Kidney (tissue), 14 donors: ENCODE data around the gene FGGY. TPM values are rescaled to one million over a fixed set of nuclear protein-coding genes. Genes with fewer than 3 reads are reported as not detected.

Source experiments
- DNase-seq, 5 donors: peaks; one replicate each; pipeline ENCODE4 v3.0.0-alpha.2; 2013 to 2020
- FAIRE-seq: peaks from 2 replicates; lab custom pipeline; 2012; peaks lifted over from hg19 to GRCh38; lab: Jason Lieb, UNC
- H3K27ac ChIP-seq, 2 donors: one replicate each; pipeline ENCODE4 v1.7.0; 2013; ENCODE audit warnings: low read depth in 2 of 2, low read length in 2 of 2, inconsistent platforms in 1 of 2
- H3K27me3 ChIP-seq: one replicate; pipeline ENCODE4 v1.7.1; 2013; ENCODE audit warnings: low read length, inconsistent platforms; ENCODE audit not compliant: control insufficient read depth, insufficient read depth
- H3K36me3 ChIP-seq, 3 donors: one replicate each; pipeline versions ENCODE4 v1.7.0 to v1.7.1; 2013; ENCODE audit warnings: low read length in 3 of 3, control low read depth in 1 of 3, inconsistent platforms in 1 of 3; ENCODE audit not compliant: insufficient read depth in 3 of 3, control insufficient read depth in 2 of 3
- H3K4me1 ChIP-seq, 3 donors: one replicate each; pipeline versions ENCODE4 v1.7.0 to v1.7.1; 2013; ENCODE audit warnings: low read length in 3 of 3, inconsistent platforms in 1 of 3, low read depth in 1 of 3; ENCODE audit not compliant: control insufficient read depth in 2 of 3, insufficient read depth in 2 of 3
- H3K4me3 ChIP-seq, 3 donors: one replicate each; pipeline versions ENCODE4 v1.7.0 to v1.8.1; 2013; ENCODE audit warnings: low read length in 3 of 3, control low read depth in 1 of 3, inconsistent platforms in 1 of 3
- H3K9ac ChIP-seq, 3 donors: one replicate each; pipeline versions ENCODE4 v1.7.0 to v1.7.1; 2013; ENCODE audit warnings: low read length in 3 of 3, control low read depth in 1 of 3, inconsistent platforms in 1 of 3
- H3K9me3 ChIP-seq, 3 donors: one replicate each; pipeline versions ENCODE4 v1.7.0 to v1.7.1; 2013; ENCODE audit warnings: low read length in 3 of 3, control low read depth in 1 of 3, inconsistent platforms in 1 of 3; ENCODE audit not compliant: control insufficient read depth in 2 of 3, insufficient read depth in 1 of 3
- intact Hi-C: fragments of 100-400 bp; cut with DNase I; formaldehyde crosslinking; loops from one replicate; pipeline ENCODE4 v1.11.1; 2022
- polyA plus RNA-seq: library from polyadenylated mRNA; stranded (reverse); fragments of 350-450 nt; fragmentation: Illumina TruSeq; extraction: RNeasy Lipid Tissue Mini Kit (QIAGEN cat#74804); gene quantifications from one replicate; pipeline ENCODE4 v1.2.3, GENCODE V29; 2014; ENCODE audit warnings: low read depth, low replicate concordance; ENCODE audit not compliant: insufficient read depth
- total RNA-seq: library from RNA; stranded (reverse); fragmentation: NEBNext Ultra II Directional; extraction: Animal tissue kit (Norgen Biotek cat#: 25700); gene quantifications from one replicate; pipeline ENCODE4 v1.2.1, GENCODE V29; 2021
- TF ChIP-seq, protein P1 (sequence below): IDR thresholded peaks from 3 replicates; pipeline ENCODE4 v1.5.1; 2012; ENCODE audit warnings: mild to moderate bottlenecking, moderate library complexity, borderline replicate concordance; ENCODE audit not compliant: insufficient read depth; ENCODE audit errors: extremely low read depth
- donor health status: control.
- donor health status: control.
- donor health status: control.
- donor health status: control.
- donor health status: control.
- donor health status: DM: yes; HTN: yes; CAD: no.
- donor health status: Normal renal cell carcinoma (clear cell type).

The FGGY gene
- total and polyA plus RNA-seq, 2 donors from 2014 or later = 11.2 to 31.0 TPM

GRCh38 chr1:59788825-59789224, 491.9 kb downstream of the FGGY start:
- H3K27me3 ChIP-seq = no peaks in the 10 kb centered on the region
- DNase-seq = no peak
- no peak for FAIRE-seq
- no peaks in the 10 kb centered on the region for H3K36me3 ChIP-seq
- no peak overlapping the region for H3K27ac ChIP-seq
- no peak overlapping the region for H3K9ac ChIP-seq
- no peak overlapping the region for H3K4me3 ChIP-seq
- TF ChIP-seq, protein P1, sequence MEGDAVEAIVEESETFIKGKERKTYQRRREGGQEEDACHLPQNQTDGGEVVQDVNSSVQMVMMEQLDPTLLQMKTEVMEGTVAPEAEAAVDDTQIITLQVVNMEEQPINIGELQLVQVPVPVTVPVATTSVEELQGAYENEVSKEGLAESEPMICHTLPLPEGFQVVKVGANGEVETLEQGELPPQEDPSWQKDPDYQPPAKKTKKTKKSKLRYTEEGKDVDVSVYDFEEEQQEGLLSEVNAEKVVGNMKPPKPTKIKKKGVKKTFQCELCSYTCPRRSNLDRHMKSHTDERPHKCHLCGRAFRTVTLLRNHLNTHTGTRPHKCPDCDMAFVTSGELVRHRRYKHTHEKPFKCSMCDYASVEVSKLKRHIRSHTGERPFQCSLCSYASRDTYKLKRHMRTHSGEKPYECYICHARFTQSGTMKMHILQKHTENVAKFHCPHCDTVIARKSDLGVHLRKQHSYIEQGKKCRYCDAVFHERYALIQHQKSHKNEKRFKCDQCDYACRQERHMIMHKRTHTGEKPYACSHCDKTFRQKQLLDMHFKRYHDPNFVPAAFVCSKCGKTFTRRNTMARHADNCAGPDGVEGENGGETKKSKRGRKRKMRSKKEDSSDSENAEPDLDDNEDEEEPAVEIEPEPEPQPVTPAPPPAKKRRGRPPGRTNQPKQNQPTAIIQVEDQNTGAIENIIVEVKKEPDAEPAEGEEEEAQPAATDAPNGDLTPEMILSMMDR = no peak
- no peaks in the 10 kb centered on the region for H3K4me1 ChIP-seq
- intact Hi-C loops = no loop called here
- H3K9me3 ChIP-seq = no peaks in the 10 kb centered on the region

- Histone ChIP-seq H3K4me3 (no peak overlapping the region), H3K27ac (no peak overlapping the region), H3K9me3 (no peaks in the 10 kb centered on the region), H3K36me3 (no peaks in the 10 kb centered on the region), H3K9ac (no peak overlapping the region), H3K4me1 (peaks cover 0 to 3% (median 0%) of the 10 kb centered on the region in 3 donors), H3K27me3 (no peaks in the 10 kb centered on the region)
- TF ChIP-seq, protein P1 = no peak
- intact Hi-C loops = no loop called here
- FAIRE-seq = no peak
- no peak for DNase-seq
These were observed 501.7 kb downstream of the FGGY start for GRCh38 chr1:59798600-59798999.

DNA sequence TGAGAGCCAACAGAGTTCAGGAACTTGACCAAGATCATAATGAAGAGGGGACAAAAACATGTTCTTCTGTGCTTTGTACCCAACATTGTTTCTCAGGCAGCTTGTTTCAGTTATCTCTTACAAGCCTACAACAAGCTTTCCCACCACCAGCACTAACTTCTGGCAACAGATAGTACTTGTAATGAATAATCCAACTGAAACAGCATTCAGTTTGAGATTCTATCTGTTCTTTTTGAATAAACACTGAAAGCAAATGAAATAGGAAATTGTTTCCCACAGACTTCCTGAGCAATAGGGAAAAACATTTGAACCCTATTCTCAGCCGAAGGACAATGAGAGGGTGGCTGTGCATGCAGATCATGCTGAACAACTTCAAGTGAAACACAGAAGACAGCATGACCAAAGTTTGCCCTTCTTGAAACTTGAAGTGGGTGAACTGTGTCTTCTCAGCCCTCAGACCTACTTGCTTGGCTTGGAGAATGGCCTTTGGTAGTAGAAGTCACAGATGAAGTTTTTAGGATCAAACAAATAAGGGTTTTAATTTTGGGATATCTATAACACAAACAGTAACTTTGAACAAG, 506.7 kb downstream of the FGGY start:
- Histone ChIP-seq H3K27me3 (no peaks in the 10 kb centered on the region), H3K4me1 (peaks cover 0 to 5% (median 0%) of the 10 kb centered on the region in 3 donors), H3K27ac (peak overlapping the region in 1 of 2 donors; percentile 50), H3K4me3 (no peak overlapping the region), H3K36me3 (no peaks in the 10 kb centered on the region), H3K9me3 (no peaks in the 10 kb centered on the region), H3K9ac (no peak overlapping the region)
- DNase-seq = no peak
- TF ChIP-seq, protein P1 = no peak
- no peak for FAIRE-seq
- intact Hi-C loops = no loop called here

DNA sequence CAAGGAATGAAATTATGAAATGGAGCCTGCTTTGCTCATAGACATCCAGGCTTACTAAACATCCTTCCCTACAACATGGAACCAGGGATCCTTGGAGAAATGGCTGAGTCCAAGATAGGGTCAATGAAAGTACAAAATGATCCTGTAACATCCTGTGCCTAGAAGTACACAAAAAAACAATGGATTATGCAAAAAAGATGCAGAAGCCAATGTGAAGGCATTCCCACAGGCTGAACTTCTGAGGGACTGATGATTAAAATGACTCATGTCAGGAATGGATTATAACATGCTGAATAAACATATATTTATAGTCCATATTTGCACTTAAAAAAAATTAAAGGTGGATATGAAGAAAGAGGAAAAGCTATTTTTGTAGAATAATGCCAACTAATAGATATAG, 507.4 kb downstream of the FGGY start:
- TF ChIP-seq, protein P1 = no peak
- Histone ChIP-seq H3K27me3 (no peaks in the 10 kb centered on the region), H3K27ac (no peak overlapping the region), H3K4me3 (no peak overlapping the region), H3K4me1 (peaks cover 0 to 5% (median 0%) of the 10 kb centered on the region in 3 donors), H3K9ac (no peak overlapping the region), H3K36me3 (no peaks in the 10 kb centered on the region), H3K9me3 (no peaks in the 10 kb centered on the region)
- intact Hi-C loops = no loop called here
- FAIRE-seq = no peak
- no peak for DNase-seq
